H1 (cell line): ENCODE measurements around the gene SS18L1. TPM values are rescaled to one million over a fixed set of nuclear protein-coding genes. Genes with fewer than 3 reads are reported as not detected.

Experiments
- CHD1 ChIP-seq: IDR thresholded peaks from 2 replicates; pipeline ENCODE4 v1.6.1; 2012; ENCODE audit warnings: low read depth, low read length, improper control_type of control experiment
- KDM4A ChIP-seq: IDR thresholded peaks from one replicate; pipeline ENCODE4 v1.7.1; 2012; ENCODE audit warnings: low read depth, mild to moderate bottlenecking, moderate library complexity, low read length, inconsistent platforms; ENCODE audit not compliant: severe bottlenecking
- NANOG ChIP-seq: IDR thresholded peaks from 2 replicates; pipeline ENCODE4 v1.6.1; 2011; ENCODE audit warnings: low read length, low read depth, mild to moderate bottlenecking, inconsistent platforms; ENCODE audit not compliant: insufficient read depth, poor library complexity, severe bottlenecking
- SIN3A ChIP-seq, 2 experiments: IDR thresholded peaks in 1 of 2; conservative IDR thresholded peaks in 1 of 2; 2 replicates each; pipeline ENCODE4 v1.6.1; 2011 to 2012; ENCODE audit warnings: low read length in 2 of 2, improper control_type of control experiment in 1 of 2, low read depth in 1 of 2, mild to moderate bottlenecking in 1 of 2
- TAF7 ChIP-seq: optimal IDR thresholded peaks from 2 replicates; pipeline ENCODE3; 2011; ENCODE audit warnings: low read depth, mild to moderate bottlenecking, inconsistent platforms, low read length, moderate library complexity, borderline replicate concordance
- polyA plus RNA-seq, 7 experiments: library from polyadenylated mRNA; depleted of rRNA in 3 of 7; stranded (reverse) in 5 of 7; unstranded in 2 of 7; fragments of >200 nt in 5 of 7; fragments of 200-250 nt in 2 of 7; gene quantifications; 1 replicate in 5 of 7; 2 replicates in 1 of 7; 4 replicates in 1 of 7; pipeline versions ENCODE4 v1.2.1 to v1.2.3, GENCODE V29; 2011 to 2013; ENCODE audit warnings: missing spikeins in 2 of 7, mixed read lengths in 2 of 7
- total RNA-seq: library from RNA; stranded (reverse); fragmentation: NEBNext Ultra II Directional; extraction: Animal tissue kit (Norgen Biotek cat#: 25700); gene quantifications from 2 replicates; pipeline ENCODE4 v1.2.1, GENCODE V29; 2021
- TF ChIP-seq, protein P1 (sequence below): IDR thresholded peaks from 2 replicates; pipeline ENCODE4 v1.6.1; 2012; ENCODE audit warnings: inconsistent platforms
- TF ChIP-seq, protein P2 (sequence below): IDR thresholded peaks from 2 replicates; pipeline ENCODE4 v1.6.1; 2012; ENCODE audit warnings: inconsistent platforms
- TF ChIP-seq, protein P3 (sequence below), 3 experiments: IDR thresholded peaks; 1 replicate in 2 of 3; 2 replicates in 1 of 3; pipeline versions ENCODE4 v1.5.1 to v1.6.1; 2011; ENCODE audit warnings: low read length in 3 of 3, mild to moderate bottlenecking in 3 of 3, inconsistent platforms in 2 of 3, low read depth in 1 of 3, moderate library complexity in 1 of 3; ENCODE audit not compliant: insufficient read depth in 1 of 3; ENCODE audit errors: control extremely low read depth in 1 of 3

Gene SS18L1
- total and polyA plus RNA-seq, 2 of the 8 experiments (the other 6 are each of a cell fraction or from before 2014, with no cell fraction given), result 28.4 to 29.7 TPM

DNA sequence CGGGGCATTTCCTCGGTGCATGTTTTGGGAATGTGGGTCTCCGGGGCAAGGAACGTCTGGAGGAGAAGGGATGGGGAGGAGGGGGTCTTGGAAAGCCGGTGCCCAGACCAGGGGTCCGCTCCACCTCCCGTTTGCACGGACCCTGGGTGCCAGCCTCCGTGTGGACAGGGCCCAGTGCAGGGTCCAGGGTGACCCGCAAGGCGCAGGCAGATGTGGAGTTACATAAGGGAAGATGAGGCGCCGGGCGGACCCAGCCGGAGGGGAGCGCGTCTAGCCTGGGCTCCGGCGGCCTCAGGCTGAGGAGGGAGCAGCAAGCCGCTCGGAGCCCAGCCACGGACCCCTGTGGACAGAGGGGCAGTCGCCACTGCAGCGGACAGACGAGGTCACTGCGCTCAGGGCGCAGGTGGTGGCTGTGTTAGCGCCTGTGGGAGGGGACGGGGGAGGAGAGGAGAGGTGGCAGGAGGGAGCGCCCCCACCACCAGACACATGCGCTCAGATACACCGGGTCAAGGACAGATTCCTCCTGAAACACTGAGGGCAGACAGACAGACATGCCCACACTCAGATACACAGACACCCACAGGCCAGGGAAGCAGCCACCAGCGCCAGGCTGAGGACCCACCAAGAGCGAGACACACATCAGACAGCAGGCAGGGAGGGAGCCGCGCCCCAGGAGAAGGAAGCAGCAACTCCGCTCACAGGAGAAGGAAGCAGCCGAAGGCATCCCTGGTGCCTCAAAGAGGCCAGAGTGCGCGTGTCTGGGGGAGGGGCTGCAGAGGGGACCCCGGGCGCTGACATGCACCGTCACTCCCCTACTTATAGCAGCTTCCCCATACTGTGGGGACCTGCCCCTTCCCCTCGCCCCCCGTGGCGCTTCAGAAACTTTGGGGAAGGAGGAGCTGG is 77.3 kb downstream of the SS18L1 start (continued):
- TF ChIP-seq CHD1, result no peak
- TF ChIP-seq, protein P1, sequence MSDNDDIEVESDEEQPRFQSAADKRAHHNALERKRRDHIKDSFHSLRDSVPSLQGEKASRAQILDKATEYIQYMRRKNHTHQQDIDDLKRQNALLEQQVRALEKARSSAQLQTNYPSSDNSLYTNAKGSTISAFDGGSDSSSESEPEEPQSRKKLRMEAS, result peak; percentile 62; the same call in 1 of the 2 replicates
- TF ChIP-seq, protein P2, sequence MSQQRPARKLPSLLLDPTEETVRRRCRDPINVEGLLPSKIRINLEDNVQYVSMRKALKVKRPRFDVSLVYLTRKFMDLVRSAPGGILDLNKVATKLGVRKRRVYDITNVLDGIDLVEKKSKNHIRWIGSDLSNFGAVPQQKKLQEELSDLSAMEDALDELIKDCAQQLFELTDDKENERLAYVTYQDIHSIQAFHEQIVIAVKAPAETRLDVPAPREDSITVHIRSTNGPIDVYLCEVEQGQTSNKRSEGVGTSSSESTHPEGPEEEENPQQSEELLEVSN, result no peak
- TF ChIP-seq NANOG, result no peak
- TF ChIP-seq, protein P3, sequence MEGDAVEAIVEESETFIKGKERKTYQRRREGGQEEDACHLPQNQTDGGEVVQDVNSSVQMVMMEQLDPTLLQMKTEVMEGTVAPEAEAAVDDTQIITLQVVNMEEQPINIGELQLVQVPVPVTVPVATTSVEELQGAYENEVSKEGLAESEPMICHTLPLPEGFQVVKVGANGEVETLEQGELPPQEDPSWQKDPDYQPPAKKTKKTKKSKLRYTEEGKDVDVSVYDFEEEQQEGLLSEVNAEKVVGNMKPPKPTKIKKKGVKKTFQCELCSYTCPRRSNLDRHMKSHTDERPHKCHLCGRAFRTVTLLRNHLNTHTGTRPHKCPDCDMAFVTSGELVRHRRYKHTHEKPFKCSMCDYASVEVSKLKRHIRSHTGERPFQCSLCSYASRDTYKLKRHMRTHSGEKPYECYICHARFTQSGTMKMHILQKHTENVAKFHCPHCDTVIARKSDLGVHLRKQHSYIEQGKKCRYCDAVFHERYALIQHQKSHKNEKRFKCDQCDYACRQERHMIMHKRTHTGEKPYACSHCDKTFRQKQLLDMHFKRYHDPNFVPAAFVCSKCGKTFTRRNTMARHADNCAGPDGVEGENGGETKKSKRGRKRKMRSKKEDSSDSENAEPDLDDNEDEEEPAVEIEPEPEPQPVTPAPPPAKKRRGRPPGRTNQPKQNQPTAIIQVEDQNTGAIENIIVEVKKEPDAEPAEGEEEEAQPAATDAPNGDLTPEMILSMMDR (IDR thresholded peaks at IDR 0.05; ENCODE audit: control extremely low read depth in 1 of 3, insufficient read depth in 1 of 3, low read depth in 1 of 3, low read length in 3 of 3), result no peak
- peak; percentile 49 for TF ChIP-seq KDM4A
- no peak for TF ChIP-seq SIN3A (conservative IDR thresholded peaks at IDR 0.05 in 1 of 2, IDR thresholded peaks at IDR 0.05 in 1 of 2; ENCODE audit: low read depth in 1 of 2, low read length in 2 of 2)
- no peak for TF ChIP-seq TAF7
